Measurements from ENCODE around the gene NOS2.
"Not testable (repeated sequence)": the region's sequence is repeated elsewhere in the genome, so short reads cannot be mapped to it uniquely, and the experiment has no call there.

DNA sequence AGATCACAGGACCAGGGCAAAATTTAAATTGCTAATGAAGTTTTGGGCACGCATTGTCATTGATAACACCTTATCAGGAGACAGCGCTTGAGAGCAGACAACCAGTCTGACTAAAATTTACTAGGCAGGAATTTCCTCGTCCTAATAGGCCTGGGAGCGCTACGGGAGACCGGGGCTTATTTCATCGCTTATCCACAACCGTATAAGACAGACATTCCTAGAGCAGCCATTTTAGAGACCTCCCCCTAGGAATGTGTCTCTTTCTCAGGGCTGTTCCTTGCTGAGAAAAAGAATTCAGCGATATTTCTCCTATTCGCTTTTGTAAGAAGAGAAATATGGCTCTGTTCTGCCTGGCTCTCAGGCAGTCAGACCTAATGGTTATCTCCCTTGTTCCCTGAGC, 21.8 kb upstream of the NOS2 start:
- TF ChIP-seq CTCF (IDR thresholded peaks at IDR 0.05); ZFX (IDR thresholded peaks at IDR 0.05; ENCODE audit: borderline replicate concordance): not testable (repeated sequence)
